ENCODE data around the gene CYP4F22. TPM values are rescaled to one million over a fixed set of nuclear protein-coding genes. Genes with fewer than 3 reads are reported as not detected.

The CYP4F22 gene
- total RNA-seq, 1 donor from 2014 or later, result 0.24 TPM

DNA sequence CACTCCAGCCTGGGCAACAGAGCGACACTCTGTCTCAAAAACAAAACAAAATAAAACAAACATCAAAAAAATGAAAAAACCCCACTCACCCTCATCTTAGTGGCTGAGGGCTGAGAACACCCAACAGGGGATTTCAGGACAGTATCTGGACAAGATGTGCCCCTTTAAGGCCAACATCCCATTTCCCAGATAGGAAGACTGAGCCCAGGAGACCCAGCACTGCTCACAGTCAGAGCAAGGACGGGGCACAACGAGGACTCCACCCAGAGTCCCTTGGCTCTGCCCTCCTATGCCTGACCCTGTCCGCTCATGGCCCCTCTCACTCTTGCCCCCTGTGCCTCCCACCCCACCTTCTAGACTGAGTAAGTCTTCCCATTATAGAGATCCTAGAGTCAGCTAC, 53.8 kb downstream of the CYP4F22 start:
- intact Hi-C loops (cut with DNase I), result no loop called here
- Histone ChIP-seq H3K27me3 (ENCODE audit: low read depth) (peaks cover 10% of the 10 kb centered on the region), H3K36me3 (no peaks in the 10 kb centered on the region), H3K9me3 (no peaks in the 10 kb centered on the region), H3K4me1 (no peaks in the 10 kb centered on the region), H3K4me3 (no peak overlapping the region), H3K27ac (no peak overlapping the region)
- DNase-seq (no peak), ATAC-seq (no peak)
- TF ChIP-seq, protein P1, sequence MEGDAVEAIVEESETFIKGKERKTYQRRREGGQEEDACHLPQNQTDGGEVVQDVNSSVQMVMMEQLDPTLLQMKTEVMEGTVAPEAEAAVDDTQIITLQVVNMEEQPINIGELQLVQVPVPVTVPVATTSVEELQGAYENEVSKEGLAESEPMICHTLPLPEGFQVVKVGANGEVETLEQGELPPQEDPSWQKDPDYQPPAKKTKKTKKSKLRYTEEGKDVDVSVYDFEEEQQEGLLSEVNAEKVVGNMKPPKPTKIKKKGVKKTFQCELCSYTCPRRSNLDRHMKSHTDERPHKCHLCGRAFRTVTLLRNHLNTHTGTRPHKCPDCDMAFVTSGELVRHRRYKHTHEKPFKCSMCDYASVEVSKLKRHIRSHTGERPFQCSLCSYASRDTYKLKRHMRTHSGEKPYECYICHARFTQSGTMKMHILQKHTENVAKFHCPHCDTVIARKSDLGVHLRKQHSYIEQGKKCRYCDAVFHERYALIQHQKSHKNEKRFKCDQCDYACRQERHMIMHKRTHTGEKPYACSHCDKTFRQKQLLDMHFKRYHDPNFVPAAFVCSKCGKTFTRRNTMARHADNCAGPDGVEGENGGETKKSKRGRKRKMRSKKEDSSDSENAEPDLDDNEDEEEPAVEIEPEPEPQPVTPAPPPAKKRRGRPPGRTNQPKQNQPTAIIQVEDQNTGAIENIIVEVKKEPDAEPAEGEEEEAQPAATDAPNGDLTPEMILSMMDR (IDR thresholded peaks at IDR 0.05), result no peak

DNA sequence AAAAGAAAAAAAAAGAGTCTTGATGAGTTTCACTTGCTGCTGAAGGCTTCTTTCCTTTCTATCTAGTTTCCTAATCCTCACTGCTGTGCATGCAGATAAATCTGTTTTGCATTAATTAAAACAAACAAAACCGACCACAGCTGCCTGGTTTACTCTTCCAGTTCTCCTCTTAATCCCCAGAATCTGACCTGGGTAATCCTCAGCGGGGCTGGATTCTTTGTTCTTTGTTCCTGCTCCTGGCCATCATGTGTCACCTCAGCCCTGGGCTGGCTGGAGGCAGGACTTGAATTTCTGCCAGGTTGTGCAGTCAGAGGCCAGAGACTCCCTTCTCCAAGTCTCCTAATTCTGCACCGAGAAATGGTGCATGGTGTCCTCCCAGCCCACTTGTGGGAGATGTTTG, 54.5 kb downstream of the CYP4F22 start:
- no peak overlapping the region for H3K27ac ChIP-seq
- ATAC-seq (no peak), DNase-seq (no peak)
- no peaks in the 10 kb centered on the region for H3K36me3 ChIP-seq
- TF ChIP-seq, protein P1 (IDR thresholded peaks at IDR 0.05), result no peak
- H3K4me3 ChIP-seq, result no peak overlapping the region
- intact Hi-C loops (cut with DNase I), result no loop called here
- H3K27me3 ChIP-seq (ENCODE audit: low read depth), result peaks cover 10% of the 10 kb centered on the region
- no peaks in the 10 kb centered on the region for H3K4me1 ChIP-seq
- no peaks in the 10 kb centered on the region for H3K9me3 ChIP-seq

DNA sequence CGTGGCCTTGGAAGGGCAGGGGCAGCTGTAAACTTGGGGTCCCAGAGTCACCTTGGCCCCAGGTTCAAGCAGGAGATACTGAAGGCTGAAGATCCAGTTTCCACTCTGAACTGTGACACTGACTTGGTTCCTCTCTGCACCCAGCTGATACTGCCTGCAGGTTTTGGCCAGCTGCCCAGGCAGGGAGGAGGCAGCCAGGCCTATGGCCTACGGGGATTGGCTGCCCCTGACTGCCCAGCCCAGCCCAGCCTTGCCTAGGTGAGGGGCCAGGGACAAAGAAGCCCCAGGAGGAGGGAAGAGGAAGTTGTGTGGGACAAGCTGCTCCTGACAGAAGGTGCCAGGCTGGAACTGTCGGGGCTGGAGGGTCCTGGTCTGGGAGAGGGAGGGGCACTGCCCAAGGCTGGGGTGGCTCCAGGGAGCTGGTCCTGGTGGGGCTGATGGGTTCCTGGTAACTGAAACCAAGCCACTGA, 55.0 kb downstream of the CYP4F22 start:
- Histone ChIP-seq H3K4me1 (no peaks in the 10 kb centered on the region), H3K27me3 (ENCODE audit: low read depth) (peaks cover 10% of the 10 kb centered on the region), H3K36me3 (no peaks in the 10 kb centered on the region), H3K27ac (no peak overlapping the region), H3K4me3 (no peak overlapping the region), H3K9me3 (no peaks in the 10 kb centered on the region)
- peak in 1 of 2 donors; percentile 53 for ATAC-seq
- intact Hi-C loops (cut with DNase I), result no loop called here
- TF ChIP-seq, protein P1 (IDR thresholded peaks at IDR 0.05), result no peak
- no peak for DNase-seq

DNA sequence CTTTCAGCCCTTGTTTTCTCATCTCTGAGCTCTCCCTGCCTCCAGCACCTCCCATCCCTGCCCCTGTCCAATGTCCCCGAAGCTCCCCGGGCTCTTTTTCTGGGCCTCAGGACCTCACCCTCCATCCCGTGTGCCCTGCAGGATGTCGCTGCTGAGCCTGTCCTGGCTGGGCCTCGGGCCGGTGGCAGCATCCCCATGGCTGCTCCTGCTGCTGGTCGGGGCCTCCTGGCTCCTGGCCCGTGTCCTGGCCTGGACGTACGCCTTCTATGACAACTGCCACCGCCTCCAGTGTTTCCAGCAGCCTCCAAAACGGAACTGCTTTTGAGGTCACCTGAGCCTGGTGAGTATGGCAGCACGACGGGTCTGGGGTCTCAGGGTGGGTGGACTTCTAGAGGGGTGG, 55.6 kb downstream of the CYP4F22 start:
- Histone ChIP-seq H3K4me3 (no peak overlapping the region), H3K36me3 (no peaks in the 10 kb centered on the region), H3K27me3 (ENCODE audit: low read depth) (peaks cover 13% of the 10 kb centered on the region), H3K4me1 (no peaks in the 10 kb centered on the region), H3K9me3 (no peaks in the 10 kb centered on the region), H3K27ac (no peak overlapping the region)
- intact Hi-C loops (cut with DNase I), result no loop called here
- ATAC-seq (no peak), DNase-seq (no peak)
- TF ChIP-seq, protein P1 (IDR thresholded peaks at IDR 0.05), result no peak

DNA sequence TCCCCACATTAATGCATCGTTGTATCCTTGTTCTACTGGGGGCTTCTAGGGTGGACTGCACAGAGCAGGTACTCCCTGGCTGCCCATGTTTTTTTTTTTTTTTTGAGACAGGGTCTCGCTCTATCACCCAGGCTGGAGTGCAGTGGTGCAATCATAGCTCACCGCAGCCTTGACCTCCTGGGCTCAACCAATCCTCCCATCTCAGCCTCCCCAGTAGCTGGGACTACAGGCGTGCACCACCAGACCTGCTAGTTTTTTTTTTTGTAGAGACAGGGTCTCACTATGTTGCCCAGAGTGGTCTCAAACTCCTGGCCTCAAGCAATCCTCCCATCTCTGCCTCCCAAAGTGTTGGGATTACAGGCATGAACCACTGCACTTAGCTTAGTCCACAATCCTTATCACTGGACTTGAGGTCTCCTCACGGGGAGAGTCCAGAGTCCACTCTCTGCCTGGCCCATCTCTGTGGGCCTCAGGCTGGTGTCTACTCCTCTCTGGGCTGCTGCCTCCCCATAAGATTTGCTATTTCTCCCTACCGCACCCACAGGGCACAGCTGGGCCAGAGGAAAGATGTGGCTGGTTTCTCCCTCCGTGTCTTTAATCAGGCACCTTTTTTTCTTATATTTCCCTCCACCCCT, 56.3 kb downstream of the CYP4F22 start:
- Histone ChIP-seq H3K27ac (no peak overlapping the region), H3K36me3 (no peaks in the 10 kb centered on the region), H3K9me3 (no peaks in the 10 kb centered on the region), H3K4me3 (no peak overlapping the region), H3K4me1 (no peaks in the 10 kb centered on the region), H3K27me3 (ENCODE audit: low read depth) (peaks cover 19% of the 10 kb centered on the region)
- ATAC-seq, result no peak
- TF ChIP-seq, protein P1 (IDR thresholded peaks at IDR 0.05), result no peak
- no peak for DNase-seq
- intact Hi-C loops (cut with DNase I), result no loop called here
